GM18505 (cell line): ENCODE measurements around the gene RPUSD1.

Source experiments
- ATAC-seq: cut with Tn5 transposase; IDR thresholded peaks from one replicate; pipeline ENCODE4 v1.9.1; 2021; ENCODE audit not compliant: unreplicated experiment
- POLR2A ChIP-seq: IDR thresholded peaks from 4 replicates; pipeline ENCODE4 v1.6.1; 2011; ENCODE audit warnings: borderline replicate concordance; ENCODE audit not compliant: insufficient read depth, insufficient read length; ENCODE audit errors: extremely low read depth

RPUSD1 gene

GRCh38 chr16:813916-814412, 25.8 kb upstream of the RPUSD1 start:
- ATAC-seq: no peak
- TF ChIP-seq POLR2A: no peak

GRCh38 chr16:813204-813915, 25.2 kb upstream of the RPUSD1 start:
- TF ChIP-seq POLR2A: no peak
- no peak for ATAC-seq

- TF ChIP-seq POLR2A: no peak
- no peak for ATAC-seq
Measured at GRCh38 chr16:808085-808386, 19.9 kb upstream of the RPUSD1 start.

DNA sequence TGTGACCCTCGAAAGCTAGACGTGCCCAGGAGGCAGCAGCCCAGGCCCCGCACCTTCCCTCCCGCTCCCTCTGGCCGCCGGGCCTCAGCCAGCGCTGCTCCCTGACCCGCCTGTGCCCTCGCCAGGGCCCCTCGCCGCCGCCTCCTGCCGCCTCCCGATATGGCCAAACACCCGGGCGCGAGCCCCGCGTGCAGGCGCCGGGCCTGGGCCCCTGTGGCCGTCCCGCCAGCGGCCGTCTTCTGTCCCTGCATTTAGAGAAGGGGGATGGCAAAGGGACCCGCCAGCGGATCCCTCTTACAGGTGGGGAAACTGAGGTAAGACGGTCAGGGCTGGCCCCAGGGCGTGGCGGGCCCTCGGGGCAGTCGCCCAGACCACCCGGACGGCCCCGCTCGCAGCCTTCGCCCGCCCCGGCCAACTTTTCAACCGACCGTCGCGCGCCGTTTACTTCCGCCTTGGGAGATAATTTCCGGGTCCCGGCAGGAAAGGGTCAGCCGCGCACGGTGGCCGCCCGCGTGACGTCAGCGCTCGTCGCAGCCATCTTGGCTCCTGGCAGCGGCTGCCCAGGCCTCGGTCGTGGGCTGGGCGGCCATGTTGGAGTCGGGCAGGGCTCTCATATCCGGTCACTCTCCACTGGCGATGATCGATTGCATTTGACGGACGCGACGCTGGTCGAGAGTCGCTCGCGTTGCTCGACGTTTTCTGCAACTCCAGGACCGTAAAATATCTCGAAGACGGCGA, 19.3 kb upstream of the RPUSD1 start:
- ATAC-seq: peak; percentile 88
- TF ChIP-seq POLR2A: peak; percentile 90

DNA sequence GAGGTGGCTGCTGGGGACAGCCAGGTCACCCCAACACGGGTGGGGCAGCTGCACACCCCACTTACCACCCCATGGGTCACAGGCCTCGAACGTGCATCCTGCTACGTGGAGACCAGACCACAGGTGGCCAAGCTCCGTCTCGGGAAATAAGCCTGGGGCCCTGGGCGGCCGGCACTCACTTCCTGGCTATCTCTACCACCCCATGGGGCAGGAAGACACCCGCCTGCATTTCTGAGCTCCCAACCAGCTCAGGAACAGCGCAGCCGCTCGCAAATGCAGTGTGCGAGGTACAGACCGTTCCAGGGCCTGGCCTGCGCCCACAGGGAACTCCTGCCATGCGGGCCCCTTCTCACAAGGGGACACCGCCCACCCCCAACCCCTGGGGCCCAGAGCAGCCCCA, 17.3 kb upstream of the RPUSD1 start:
- no peak for TF ChIP-seq POLR2A
- ATAC-seq: no peak

- ATAC-seq: no peak
- no peak for TF ChIP-seq POLR2A
Measured at GRCh38 chr16:804193-805048, 16.2 kb upstream of the RPUSD1 start.

DNA sequence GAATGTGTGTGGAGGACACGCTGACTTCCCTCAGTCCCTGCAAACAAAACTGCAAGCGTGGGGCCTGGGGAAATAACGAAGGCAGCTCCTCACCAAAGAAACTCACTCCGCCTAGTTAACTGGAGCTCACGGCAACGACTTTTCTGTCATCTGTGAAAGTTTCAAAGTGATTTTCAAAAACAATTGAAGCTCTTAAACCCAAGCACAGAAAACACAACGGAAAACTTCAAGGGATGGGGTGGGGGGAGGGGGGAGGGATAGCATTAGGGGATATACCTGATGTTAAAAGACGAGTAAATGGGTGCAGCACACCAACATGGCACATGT, 15.5 kb upstream of the RPUSD1 start:
- no peak for TF ChIP-seq POLR2A

GRCh38 chr16:802914-803753, 15.0 kb upstream of the RPUSD1 start:
- ATAC-seq: no peak
- no peak for TF ChIP-seq POLR2A

More for the DNA sequence above, 15.5 kb upstream of the RPUSD1 start:
- no peak for ATAC-seq

DNA sequence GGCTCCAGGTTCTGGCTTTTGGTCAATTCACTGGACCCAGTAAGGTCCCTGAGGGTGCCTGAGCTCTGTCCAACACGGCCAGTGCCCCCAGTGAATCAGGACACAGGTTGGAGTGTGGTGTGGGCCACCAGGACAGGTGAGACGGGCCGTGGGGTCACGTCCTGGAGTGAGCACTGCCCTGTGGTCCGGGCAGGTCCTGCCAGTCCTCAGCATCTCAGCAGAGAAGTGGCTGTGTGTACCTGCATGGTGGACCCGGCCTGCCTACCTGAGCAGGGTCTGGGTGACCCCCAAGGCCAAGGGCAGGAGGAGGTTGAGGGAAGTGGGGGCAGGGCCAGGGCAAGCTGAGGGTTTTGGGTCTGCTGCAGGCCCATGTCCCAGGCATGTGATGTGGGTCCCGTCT, 14.3 kb upstream of the RPUSD1 start:
- no peak for TF ChIP-seq POLR2A
- ATAC-seq: no peak

DNA sequence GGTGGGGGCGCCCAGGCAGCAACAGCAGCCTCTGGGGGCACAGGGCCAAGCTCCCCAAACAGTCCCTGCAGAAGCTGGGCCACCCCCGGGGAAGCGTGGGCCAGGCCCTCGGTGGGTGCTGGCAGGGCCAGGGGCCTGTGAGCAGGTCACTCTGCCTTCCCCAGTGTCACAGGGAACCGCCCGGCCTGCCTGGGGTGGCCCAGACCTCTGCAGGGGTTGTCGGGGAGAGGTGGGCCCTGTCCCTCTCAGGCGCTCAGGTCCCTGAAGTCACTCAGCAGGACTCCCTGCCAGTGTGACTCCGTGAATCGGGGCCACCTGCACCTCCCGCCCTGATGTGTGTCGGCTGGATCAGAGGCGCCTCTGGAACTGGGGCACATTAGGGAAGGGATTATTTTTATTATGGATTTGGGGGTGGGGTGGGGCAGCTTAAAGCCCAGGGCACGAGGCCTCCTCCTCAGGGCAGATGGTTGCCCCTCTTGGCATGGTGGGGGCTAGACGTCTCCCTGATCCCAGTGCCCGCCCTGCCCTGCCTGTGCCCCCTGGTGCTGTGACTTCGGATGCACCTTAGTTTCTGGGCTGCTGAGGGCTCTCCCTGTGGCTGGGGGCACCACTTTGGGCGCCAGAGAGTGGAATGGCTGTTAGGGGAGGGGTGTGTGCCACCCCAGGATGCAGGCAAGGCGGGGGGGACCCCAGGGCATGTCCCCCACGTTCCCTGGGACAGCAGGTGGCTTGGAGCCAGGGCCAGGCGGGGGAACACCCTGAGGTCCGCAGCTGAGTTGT, 13.6 kb upstream of the RPUSD1 start:
- TF ChIP-seq POLR2A: no peak
- ATAC-seq: no peak

DNA sequence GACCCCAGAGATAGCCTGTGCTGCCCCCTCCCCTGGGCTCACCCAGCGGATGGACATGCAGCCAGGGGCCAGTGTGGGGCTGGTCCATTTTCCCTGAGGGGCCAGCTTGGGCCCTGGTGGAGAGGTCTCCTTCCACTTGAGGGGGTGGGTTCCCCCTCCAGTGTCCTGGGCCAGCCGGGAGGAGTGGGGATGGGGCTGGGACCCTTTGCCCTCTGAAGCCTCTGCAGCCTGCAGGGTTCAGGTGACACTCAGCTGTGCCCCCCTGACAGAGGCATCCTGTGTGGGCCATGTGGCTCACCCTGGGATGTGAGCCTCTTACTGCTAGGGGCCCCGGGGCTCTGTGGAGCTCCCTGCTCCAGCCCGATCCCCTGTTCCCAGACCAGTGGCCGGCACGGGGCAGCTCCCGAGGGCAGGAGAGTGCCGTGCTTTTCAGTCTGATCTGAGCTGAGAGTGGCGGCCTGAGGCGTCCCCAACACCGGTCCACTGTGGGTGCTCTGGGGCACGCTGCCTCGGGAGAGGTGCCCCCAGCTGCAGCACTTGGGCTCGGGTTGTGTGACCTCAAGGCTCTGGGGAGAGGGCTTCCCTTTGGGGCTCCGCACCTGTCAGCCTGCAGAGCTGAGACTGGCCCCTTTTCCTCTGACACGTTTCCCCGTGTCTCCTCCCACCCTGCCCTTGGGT, 12.8 kb upstream of the RPUSD1 start:
- TF ChIP-seq POLR2A: no peak
- no peak for ATAC-seq
